HL-60 (cell line): Measurements from ENCODE around the gene NADK.
A peak's percentile ranks its signal among the peaks of the same experiment; 100 is the strongest.

Experiments
- DNase-seq, 2 experiments: peaks; one replicate each; pipeline ENCODE4 v3.0.0-alpha.2; 2010 to 2020; ENCODE audit warnings: low read depth in 1 of 2, low spot score in 1 of 2
- H3K27ac ChIP-seq: fragments of 250-450 bp; sonication (Bioruptor Pico); replicated peaks from 2 replicates; pipeline ENCODE4 v1.5.1; 2020; ENCODE audit warnings: mild to moderate bottlenecking, moderate library complexity
- H3K27me3 ChIP-seq: fragments of 250-450 bp; sonication (Bioruptor Pico); 2 replicates; pipeline ENCODE4 v1.5.1; 2021; ENCODE audit warnings: mild to moderate bottlenecking, moderate library complexity; ENCODE audit not compliant: insufficient read depth, poor library complexity, severe bottlenecking
- H3K4me3 ChIP-seq: replicated peaks from 2 replicates; pipeline ENCODE4 v1.5.1; 2011; ENCODE audit warnings: mild to moderate bottlenecking, control low read depth, low read length; ENCODE audit not compliant: insufficient read depth
- GABPA ChIP-seq: IDR thresholded peaks from 2 replicates; pipeline ENCODE4 v1.6.1; 2012; ENCODE audit warnings: low read depth
- POLR2AphosphoS5 ChIP-seq: IDR thresholded peaks from 2 replicates; pipeline ENCODE4 v1.6.1; 2012; ENCODE audit warnings: low read depth
- SPI1 ChIP-seq: IDR thresholded peaks from 2 replicates; pipeline ENCODE4 v1.6.1; 2012; ENCODE audit warnings: low read depth, mild to moderate bottlenecking, borderline replicate concordance
- TF ChIP-seq, protein P1 (sequence below): IDR thresholded peaks from one replicate; pipeline ENCODE4 v1.5.1; 2011; ENCODE audit warnings: low read length, control low read depth, inconsistent platforms; ENCODE audit not compliant: insufficient read depth
- TF ChIP-seq, protein P2 (sequence below): IDR thresholded peaks from 2 replicates; pipeline ENCODE4 v1.6.1; 2012; ENCODE audit warnings: low read depth; ENCODE audit not compliant: insufficient replicate concordance

NADK gene

DNA sequence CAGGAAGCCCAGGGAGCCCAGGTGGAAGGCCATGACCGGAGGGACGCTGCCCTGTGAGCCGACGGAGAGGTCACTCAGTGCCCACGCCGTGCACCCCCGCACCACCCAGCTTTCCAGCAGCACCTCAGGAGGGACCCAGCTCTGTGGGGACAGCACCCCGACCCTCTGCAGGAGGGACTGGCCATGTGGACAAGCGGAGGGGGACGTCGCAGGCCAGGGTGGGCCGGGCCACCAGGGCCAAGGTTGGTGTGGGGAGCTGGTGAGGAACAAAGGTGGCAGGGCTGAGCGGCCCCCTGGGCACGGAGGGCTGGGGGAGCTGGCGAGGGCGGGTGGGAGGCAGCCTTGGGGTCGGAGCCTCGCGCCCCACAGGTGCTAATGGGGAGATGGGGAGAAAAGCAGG, 22.8 kb downstream of the NADK start:
- DNase-seq, result no peak
- Histone ChIP-seq H3K27me3 (no peaks in the 10 kb centered on the region), H3K27ac (no peak overlapping the region), H3K4me3 (no peak overlapping the region)
- TF ChIP-seq, protein P1, sequence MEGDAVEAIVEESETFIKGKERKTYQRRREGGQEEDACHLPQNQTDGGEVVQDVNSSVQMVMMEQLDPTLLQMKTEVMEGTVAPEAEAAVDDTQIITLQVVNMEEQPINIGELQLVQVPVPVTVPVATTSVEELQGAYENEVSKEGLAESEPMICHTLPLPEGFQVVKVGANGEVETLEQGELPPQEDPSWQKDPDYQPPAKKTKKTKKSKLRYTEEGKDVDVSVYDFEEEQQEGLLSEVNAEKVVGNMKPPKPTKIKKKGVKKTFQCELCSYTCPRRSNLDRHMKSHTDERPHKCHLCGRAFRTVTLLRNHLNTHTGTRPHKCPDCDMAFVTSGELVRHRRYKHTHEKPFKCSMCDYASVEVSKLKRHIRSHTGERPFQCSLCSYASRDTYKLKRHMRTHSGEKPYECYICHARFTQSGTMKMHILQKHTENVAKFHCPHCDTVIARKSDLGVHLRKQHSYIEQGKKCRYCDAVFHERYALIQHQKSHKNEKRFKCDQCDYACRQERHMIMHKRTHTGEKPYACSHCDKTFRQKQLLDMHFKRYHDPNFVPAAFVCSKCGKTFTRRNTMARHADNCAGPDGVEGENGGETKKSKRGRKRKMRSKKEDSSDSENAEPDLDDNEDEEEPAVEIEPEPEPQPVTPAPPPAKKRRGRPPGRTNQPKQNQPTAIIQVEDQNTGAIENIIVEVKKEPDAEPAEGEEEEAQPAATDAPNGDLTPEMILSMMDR, result no peak

DNA sequence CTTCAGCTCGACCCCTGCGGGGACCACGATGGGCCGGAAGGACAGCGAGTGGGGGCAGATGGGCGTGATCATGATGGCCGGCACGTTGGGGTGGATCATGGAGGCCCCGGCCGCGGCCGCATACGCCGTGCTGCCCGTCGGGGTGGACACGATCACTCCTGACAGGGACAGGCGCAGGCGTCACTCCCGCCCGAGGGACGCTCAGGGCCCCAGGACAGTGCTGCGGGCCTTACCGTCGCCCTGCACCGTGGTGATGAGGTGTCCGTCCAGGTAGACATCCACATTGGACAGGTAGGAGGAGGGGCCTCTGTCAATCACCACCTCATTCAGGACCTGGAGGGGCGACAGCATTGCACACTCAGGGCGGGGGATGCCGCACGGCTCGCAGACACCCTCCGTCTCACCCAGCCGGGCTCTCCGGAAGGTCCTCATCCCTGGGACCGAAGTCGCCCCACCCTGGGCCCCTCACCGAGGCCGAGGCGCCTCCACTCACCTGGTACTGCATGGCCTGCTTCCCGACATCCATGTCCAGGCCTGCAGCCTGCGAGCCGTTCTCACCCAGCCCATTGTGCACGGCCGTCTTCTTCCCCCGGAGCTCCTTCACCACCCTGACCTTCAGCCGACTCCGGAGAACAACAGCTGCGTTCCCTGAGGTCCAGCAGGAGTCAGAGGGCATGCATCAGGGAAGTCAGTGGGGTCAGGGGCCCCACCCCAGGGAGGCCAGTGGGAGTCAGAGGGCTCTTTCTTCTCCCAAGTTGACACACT, 24.0 kb downstream of the NADK start:
- Histone ChIP-seq H3K27me3 (no peaks in the 10 kb centered on the region), H3K27ac (no peak overlapping the region), H3K4me3 (no peak overlapping the region)
- TF ChIP-seq, protein P2, sequence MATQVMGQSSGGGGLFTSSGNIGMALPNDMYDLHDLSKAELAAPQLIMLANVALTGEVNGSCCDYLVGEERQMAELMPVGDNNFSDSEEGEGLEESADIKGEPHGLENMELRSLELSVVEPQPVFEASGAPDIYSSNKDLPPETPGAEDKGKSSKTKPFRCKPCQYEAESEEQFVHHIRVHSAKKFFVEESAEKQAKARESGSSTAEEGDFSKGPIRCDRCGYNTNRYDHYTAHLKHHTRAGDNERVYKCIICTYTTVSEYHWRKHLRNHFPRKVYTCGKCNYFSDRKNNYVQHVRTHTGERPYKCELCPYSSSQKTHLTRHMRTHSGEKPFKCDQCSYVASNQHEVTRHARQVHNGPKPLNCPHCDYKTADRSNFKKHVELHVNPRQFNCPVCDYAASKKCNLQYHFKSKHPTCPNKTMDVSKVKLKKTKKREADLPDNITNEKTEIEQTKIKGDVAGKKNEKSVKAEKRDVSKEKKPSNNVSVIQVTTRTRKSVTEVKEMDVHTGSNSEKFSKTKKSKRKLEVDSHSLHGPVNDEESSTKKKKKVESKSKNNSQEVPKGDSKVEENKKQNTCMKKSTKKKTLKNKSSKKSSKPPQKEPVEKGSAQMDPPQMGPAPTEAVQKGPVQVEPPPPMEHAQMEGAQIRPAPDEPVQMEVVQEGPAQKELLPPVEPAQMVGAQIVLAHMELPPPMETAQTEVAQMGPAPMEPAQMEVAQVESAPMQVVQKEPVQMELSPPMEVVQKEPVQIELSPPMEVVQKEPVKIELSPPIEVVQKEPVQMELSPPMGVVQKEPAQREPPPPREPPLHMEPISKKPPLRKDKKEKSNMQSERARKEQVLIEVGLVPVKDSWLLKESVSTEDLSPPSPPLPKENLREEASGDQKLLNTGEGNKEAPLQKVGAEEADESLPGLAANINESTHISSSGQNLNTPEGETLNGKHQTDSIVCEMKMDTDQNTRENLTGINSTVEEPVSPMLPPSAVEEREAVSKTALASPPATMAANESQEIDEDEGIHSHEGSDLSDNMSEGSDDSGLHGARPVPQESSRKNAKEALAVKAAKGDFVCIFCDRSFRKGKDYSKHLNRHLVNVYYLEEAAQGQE, result no peak
- TF ChIP-seq GABPA, result no peak
- TF ChIP-seq, protein P1, result no peak
- TF ChIP-seq SPI1, result no peak
- peak; percentile 42; the same call in 1 of the 2 replicates for TF ChIP-seq POLR2AphosphoS5
- DNase-seq, result no peak

DNA sequence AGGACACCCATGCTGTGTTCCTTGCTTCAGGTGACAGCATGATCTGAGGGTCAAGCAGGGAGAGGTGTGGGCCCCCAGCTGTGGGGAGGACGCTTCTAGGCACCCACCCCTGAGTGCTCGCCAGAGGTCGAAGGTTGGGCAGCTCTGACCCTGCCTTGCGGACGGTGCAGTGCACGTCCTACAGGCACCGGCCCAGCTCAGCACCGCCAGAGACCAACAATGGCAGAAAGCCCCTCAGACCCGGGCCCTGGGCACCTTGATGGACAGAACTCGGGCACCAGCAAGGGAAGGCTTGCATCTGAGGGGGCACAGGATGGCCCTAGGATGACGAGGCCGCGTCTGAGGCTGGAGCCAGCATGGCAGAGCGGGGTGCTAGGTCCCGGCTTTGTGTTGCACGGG, 24.7 kb downstream of the NADK start:
- Histone ChIP-seq H3K27me3 (no peaks in the 10 kb centered on the region), H3K27ac (no peak overlapping the region), H3K4me3 (no peak overlapping the region)
- no peak for DNase-seq
- TF ChIP-seq, protein P1, result no peak
- TF ChIP-seq GABPA, result no peak
- TF ChIP-seq SPI1, result no peak
- no peak for TF ChIP-seq POLR2AphosphoS5
- TF ChIP-seq, protein P2, result no peak
